ENCODE results near the gene FNDC3B. TPM values are rescaled to one million over a fixed set of nuclear protein-coding genes. Genes with fewer than 3 reads are reported as not detected.

The FNDC3B gene
- total RNA-seq, 1 donor = 139 TPM

DNA sequence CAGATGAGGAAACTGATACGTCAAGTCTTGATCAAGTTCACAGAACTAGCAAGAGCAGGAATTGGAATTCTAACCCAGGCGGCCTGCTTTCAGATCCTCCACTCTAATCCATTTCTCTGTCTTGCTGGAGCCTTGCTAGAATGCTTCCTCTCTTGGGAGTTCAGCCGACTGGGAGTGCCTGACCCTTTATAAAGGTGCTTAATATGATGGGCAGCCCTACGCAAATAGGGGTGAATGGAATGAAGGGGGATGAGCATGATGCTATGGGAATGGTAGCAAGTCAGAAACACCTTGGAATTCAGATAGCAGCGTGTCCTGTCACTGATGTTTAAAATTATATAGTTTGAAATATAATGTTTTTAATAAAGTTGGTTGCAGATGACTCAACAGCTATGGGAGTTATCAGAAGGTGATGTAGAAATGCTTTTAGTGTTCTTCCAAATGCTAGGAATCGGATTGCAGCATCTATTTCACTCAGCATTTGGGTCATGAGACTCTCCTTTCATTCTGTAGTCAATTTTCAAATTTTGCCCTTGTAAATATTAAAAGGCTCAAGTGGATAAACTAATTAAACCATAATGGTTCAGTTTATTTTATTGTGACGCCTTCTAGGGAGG, 150.7 kb downstream of the FNDC3B start:
- TF ChIP-seq, protein P1, sequence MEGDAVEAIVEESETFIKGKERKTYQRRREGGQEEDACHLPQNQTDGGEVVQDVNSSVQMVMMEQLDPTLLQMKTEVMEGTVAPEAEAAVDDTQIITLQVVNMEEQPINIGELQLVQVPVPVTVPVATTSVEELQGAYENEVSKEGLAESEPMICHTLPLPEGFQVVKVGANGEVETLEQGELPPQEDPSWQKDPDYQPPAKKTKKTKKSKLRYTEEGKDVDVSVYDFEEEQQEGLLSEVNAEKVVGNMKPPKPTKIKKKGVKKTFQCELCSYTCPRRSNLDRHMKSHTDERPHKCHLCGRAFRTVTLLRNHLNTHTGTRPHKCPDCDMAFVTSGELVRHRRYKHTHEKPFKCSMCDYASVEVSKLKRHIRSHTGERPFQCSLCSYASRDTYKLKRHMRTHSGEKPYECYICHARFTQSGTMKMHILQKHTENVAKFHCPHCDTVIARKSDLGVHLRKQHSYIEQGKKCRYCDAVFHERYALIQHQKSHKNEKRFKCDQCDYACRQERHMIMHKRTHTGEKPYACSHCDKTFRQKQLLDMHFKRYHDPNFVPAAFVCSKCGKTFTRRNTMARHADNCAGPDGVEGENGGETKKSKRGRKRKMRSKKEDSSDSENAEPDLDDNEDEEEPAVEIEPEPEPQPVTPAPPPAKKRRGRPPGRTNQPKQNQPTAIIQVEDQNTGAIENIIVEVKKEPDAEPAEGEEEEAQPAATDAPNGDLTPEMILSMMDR (IDR thresholded peaks at IDR 0.05; ENCODE audit: insufficient read depth, low read length) = no peak
- DNase-seq (ENCODE audit: low read depth) = peak; percentile 69

DNA sequence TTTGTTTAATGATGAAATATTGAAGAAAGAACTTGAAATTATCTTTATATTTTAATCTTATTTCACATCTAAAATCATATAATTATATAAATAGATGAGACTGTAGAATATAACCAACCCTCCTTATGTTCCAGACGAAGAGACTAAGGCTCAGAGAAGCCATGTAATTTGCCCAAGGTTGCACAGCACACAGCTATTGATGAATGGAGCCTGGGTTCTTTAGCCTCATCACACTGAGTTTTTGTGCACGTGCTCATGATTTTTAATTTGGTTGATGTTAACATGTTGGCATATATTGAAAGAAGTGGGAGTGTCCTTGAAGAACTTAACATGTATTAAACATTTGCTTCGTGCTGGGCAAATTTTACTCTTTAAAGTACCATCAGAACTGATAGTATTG, 151.6 kb downstream of the FNDC3B start:
- H3K4me3 ChIP-seq (ENCODE audit: low read depth, low read length) = no peak overlapping the region
- no peak for DNase-seq (ENCODE audit: low read depth)
- TF ChIP-seq, protein P1 (IDR thresholded peaks at IDR 0.05; ENCODE audit: insufficient read depth, low read length) = no peak

More for the DNA sequence above, 150.7 kb downstream of the FNDC3B start:
- H3K4me3 ChIP-seq (ENCODE audit: low read depth, low read length) = no peak overlapping the region

DNA sequence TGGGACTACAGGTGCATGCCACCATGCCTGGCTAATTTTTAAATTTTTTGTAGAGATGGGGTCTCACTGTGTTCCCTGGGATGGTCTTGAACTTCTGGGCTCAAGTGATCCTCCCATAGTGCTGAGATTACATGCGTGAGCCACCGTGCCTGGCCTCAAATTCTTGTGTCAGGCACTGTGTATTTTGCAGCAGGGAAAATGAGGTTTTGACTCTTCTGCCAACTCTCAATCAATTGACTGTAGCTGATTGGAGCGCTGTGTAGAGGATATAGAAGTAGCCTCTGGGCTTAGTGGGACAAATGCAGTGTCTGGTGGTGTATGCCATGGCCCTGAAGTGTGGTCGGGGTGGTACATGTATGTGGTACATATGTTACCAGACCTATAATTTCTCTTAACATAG, 152.3 kb downstream of the FNDC3B start:
- no peak overlapping the region for H3K4me3 ChIP-seq (ENCODE audit: low read depth, low read length)
- no peak for DNase-seq (ENCODE audit: low read depth)
- TF ChIP-seq, protein P1 (IDR thresholded peaks at IDR 0.05; ENCODE audit: insufficient read depth, low read length) = no peak

DNA sequence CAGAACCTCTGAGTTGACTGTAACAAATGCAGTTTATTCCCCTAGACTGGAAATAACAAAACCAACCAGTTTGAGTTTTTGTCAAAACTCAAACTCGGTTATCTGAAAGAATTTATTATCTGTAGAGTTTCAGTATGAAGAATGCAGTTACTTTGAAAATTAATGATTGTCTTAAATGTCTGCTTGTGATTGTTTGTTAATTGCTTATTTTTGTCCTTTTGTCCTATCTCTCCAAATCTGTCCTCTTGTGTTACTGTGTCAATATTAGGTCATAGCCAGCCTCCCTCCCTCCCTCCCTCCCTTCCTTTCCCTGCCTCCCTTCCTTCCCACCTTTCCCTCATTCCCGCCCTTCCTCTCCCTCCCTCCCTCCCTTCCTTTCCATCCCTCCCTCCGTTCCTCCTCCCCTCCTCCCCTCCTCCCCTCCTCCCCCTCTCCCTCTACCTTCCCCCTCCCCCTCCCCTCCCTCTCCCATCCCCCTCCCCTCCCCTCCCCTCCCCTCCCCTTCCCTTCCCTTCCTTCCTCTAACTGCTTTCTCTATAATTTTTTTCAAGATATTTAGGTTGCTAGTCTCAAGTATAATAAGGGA, 153.5 kb downstream of the FNDC3B start:
- no peak for DNase-seq (ENCODE audit: low read depth)

DNA sequence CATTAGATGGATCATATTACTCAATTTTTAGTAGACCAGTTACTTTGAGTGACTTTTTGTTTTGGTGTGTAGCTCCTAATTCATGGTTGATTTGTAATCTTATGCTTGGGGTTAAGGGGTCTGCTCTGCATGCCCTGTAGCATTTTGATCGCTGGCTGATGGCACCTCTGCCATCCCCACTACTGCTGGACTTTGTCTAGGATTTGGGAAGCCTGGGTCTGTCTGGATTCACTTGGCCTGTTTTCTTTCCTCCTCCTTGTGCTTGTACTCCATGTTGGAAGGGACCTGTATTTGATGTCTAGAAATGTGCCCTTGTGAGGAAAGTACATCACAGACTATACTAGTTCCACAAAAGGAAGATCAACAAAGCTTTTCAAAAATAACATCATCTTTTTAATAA, 154.1 kb downstream of the FNDC3B start:
- TF ChIP-seq, protein P1 (IDR thresholded peaks at IDR 0.05; ENCODE audit: insufficient read depth, low read length) = no peak
- H3K4me3 ChIP-seq (ENCODE audit: low read depth, low read length) = no peak overlapping the region
- DNase-seq (ENCODE audit: low read depth) = no peak

More for the DNA sequence above, 153.5 kb downstream of the FNDC3B start:
- TF ChIP-seq, protein P1 (IDR thresholded peaks at IDR 0.05; ENCODE audit: insufficient read depth, low read length) = no peak
- H3K4me3 ChIP-seq (ENCODE audit: low read depth, low read length) = no peak overlapping the region

DNA sequence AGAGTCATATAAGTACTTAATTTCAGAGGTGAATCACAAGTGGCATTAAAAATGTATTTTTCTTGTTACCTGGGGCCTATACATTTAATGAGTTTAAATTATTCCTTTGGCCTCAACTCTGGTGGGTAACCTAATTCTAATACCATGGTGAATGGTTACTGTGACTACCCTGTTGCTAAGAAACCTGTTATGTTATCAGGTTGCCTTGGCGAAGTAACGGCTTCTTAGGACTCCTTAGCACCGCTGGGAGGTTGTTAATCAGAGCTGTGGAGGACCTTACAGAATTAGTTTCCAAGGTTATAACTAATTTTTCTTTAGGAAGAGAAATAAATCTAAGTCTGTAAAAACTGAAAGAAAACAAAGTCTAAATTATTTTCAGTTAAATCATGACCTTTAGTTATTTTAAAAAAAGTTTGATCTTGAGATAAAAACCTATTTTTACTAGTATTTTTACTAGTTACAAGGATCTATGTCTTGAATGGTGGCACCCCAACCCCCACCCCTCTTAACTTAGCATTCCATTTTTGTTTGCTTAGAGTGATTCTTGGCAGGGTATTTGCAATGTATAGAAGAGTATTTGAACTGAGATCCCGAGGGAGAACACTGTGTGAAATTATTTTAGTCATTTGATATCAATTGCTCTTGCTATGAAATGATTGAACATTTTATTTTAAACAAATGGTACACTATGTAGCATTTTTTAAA, 155.5 kb downstream of the FNDC3B start:
- TF ChIP-seq, protein P1 (IDR thresholded peaks at IDR 0.05; ENCODE audit: insufficient read depth, low read length) = no peak
- no peak for DNase-seq (ENCODE audit: low read depth)
- no peak overlapping the region for H3K4me3 ChIP-seq (ENCODE audit: low read depth, low read length)

Measured in fibroblast of the aortic adventitia (primary cell).